Liver (tissue), 9 donors: ENCODE results near the gene PYROXD2. TPM values are rescaled to one million over a fixed set of nuclear protein-coding genes. Genes with fewer than 3 reads are reported as not detected.

Experiments
- DNase-seq: peaks from one replicate; pipeline ENCODE4 v3.0.0-alpha.2; 2017; ENCODE audit warnings: low spot score
- H3K27ac ChIP-seq, 2 donors: one replicate each; pipeline ENCODE4 v1.7.0; 2013; ENCODE audit warnings: inconsistent platforms in 2 of 2, low read length in 2 of 2, control low read depth in 1 of 2, low read depth in 1 of 2, mild to moderate bottlenecking in 1 of 2
- H3K27me3 ChIP-seq, 4 donors: one replicate each; pipeline versions ENCODE4 v1.6.1 to v1.7.0; 2013; ENCODE audit warnings: low read length in 3 of 4, inconsistent platforms in 1 of 4, mild to moderate bottlenecking in 1 of 4, moderate library complexity in 1 of 4; ENCODE audit not compliant: control insufficient read depth in 4 of 4, insufficient read depth in 4 of 4
- H3K36me3 ChIP-seq, 4 donors: one replicate each; pipeline versions ENCODE4 v1.6.1 to v1.7.0; 2013; ENCODE audit warnings: low read length in 3 of 4, mild to moderate bottlenecking in 3 of 4, low read depth in 1 of 4, moderate library complexity in 1 of 4; ENCODE audit not compliant: control insufficient read depth in 4 of 4, insufficient read depth in 3 of 4
- H3K4me1 ChIP-seq, 4 donors: one replicate each; pipeline versions ENCODE4 v1.6.1 to v1.7.0; 2013; ENCODE audit warnings: low read length in 3 of 4, mild to moderate bottlenecking in 3 of 4, moderate library complexity in 1 of 4; ENCODE audit not compliant: control insufficient read depth in 4 of 4, insufficient read depth in 4 of 4
- H3K4me3 ChIP-seq, 3 donors: one replicate each; pipeline versions ENCODE4 v1.6.1 to v1.7.0; 2013; ENCODE audit warnings: low read length in 3 of 3, control low read depth in 1 of 3, low read depth in 1 of 3, mild to moderate bottlenecking in 1 of 3
- H3K9ac ChIP-seq, 2 donors: one replicate each; pipeline ENCODE4 v1.7.0; 2013; ENCODE audit warnings: low read length in 2 of 2, mild to moderate bottlenecking in 2 of 2, moderate library complexity in 2 of 2, control low read depth in 1 of 2, low read depth in 1 of 2
- H3K9me3 ChIP-seq, 4 donors: one replicate each; pipeline versions ENCODE4 v1.6.1 to v1.7.0; 2013; ENCODE audit warnings: low read length in 3 of 4; ENCODE audit not compliant: control insufficient read depth in 4 of 4
- ATF3 ChIP-seq: IDR thresholded peaks from 2 replicates; pipeline ENCODE4 v1.6.1; 2016; ENCODE audit warnings: antibody characterized with exemption
- CTCF ChIP-seq: fragments of 150-350 bp; IDR thresholded peaks from 2 replicates; pipeline ENCODE4 v1.5.1; 2017; ENCODE audit warnings: improper control_type of control experiment, low read depth, low read length; ENCODE audit not compliant: missing input control
- EGR1 ChIP-seq, 2 donors: IDR thresholded peaks; 2 replicates each; pipeline ENCODE4 v1.6.1; 2016 to 2018; ENCODE audit warnings: antibody characterized with exemption in 2 of 2, low read depth in 2 of 2
- FOXA1 ChIP-seq: IDR thresholded peaks from 2 replicates; pipeline ENCODE4 v1.6.1; 2016; ENCODE audit warnings: antibody characterized with exemption
- FOXA2 ChIP-seq: IDR thresholded peaks from 2 replicates; pipeline ENCODE4 v1.6.1; 2016; ENCODE audit warnings: antibody characterized with exemption
- HNF4G ChIP-seq: IDR thresholded peaks from 2 replicates; pipeline ENCODE4 v1.6.1; 2016; ENCODE audit warnings: antibody characterized with exemption
- JUND ChIP-seq, 2 donors: IDR thresholded peaks; 2 replicates each; pipeline ENCODE4 v1.6.1; 2016; ENCODE audit warnings: antibody characterized with exemption in 2 of 2
- RAD21 ChIP-seq, 2 donors: IDR thresholded peaks; 2 replicates each; pipeline ENCODE4 v1.6.1; 2016; ENCODE audit warnings: antibody characterized with exemption in 2 of 2, mild to moderate bottlenecking in 2 of 2
- REST ChIP-seq: IDR thresholded peaks from 2 replicates; pipeline ENCODE4 v1.6.1; 2016; ENCODE audit warnings: antibody characterized with exemption, mild to moderate bottlenecking
- RXRA ChIP-seq, 2 donors: IDR thresholded peaks; 2 replicates each; pipeline ENCODE4 v1.6.1; 2017 to 2018; ENCODE audit warnings: antibody characterized with exemption in 2 of 2, mild to moderate bottlenecking in 1 of 2
- SP1 ChIP-seq: IDR thresholded peaks from 2 replicates; pipeline ENCODE4 v1.6.1; 2018; ENCODE audit warnings: antibody characterized with exemption, mild to moderate bottlenecking
- YY1 ChIP-seq: IDR thresholded peaks from 2 replicates; pipeline ENCODE4 v1.6.1; 2016; ENCODE audit warnings: antibody characterized with exemption, mild to moderate bottlenecking
- ZBTB33 ChIP-seq: IDR thresholded peaks from 2 replicates; pipeline ENCODE4 v1.6.1; 2016; ENCODE audit warnings: antibody characterized with exemption
- WGBS: extraction: QIAGEN DNeasy Blood & Tissue Kit; methylation state at CpG from one replicate; pipeline ENCODE4 v1.1.7; 2013; 5-methylcytosine and 5-hydroxymethylcytosine counted together
- polyA plus RNA-seq, 2 donors: library from polyadenylated mRNA; stranded (reverse) in 1 of 2; unstranded in 1 of 2; fragments of 200-250 nt in 1 of 2; fragments of >200 nt in 1 of 2; fragmentation: Nextera tagmentation in 1 of 2; extraction: Ambion mirVana in 1 of 2; gene quantifications; one replicate each; pipeline versions ENCODE4 v1.2.1 to v1.2.3, GENCODE V29; 2013 to 2015
- total RNA-seq, 2 donors: library from RNA; depleted of rRNA; stranded (reverse); fragments of >200 nt; gene quantifications; one replicate each; pipeline ENCODE4 v1.2.3, GENCODE V29; 2014
- donor health status: healthy.
- donor health status: healthy.
- donor health status: healthy.
- donor health status: healthy.
- donor health status: healthy.

The PYROXD2 gene
- total and polyA plus RNA-seq, 4 donors, result 2.3 to 9.0 (median 4.5) TPM

GRCh38 chr10:98410135-98410743 is 4.7 kb downstream of the PYROXD2 start:
- Histone ChIP-seq H3K9me3 (no peaks in the 10 kb centered on the region), H3K27me3 (no peaks in the 10 kb centered on the region), H3K4me3 (no peak overlapping the region), H3K4me1 (peaks cover under 1 to 12% (median 8%) of the 10 kb centered on the region in 4 donors), H3K9ac (no peak overlapping the region), H3K36me3 (no peaks in the 10 kb centered on the region), H3K27ac (no peak overlapping the region)
- 98% methylated on average over 4 of the region's 4 CpGs for WGBS
- TF ChIP-seq HNF4G (no peak), SP1 (no peak), ATF3 (no peak)
- DNase-seq, result no peak

GRCh38 chr10:98408799-98409198 is 6.2 kb downstream of the PYROXD2 start:
- Histone ChIP-seq H3K36me3 (no peaks in the 10 kb centered on the region), H3K27ac (no peak overlapping the region), H3K9ac (no peak overlapping the region), H3K9me3 (no peaks in the 10 kb centered on the region), H3K4me1 (peaks cover 0 to under 1% (median 0%) of the 10 kb centered on the region in 4 donors), H3K27me3 (no peaks in the 10 kb centered on the region), H3K4me3 (no peak overlapping the region)
- WGBS, result 91% methylated on average over 4 of the region's 4 CpGs
- DNase-seq, result no peak
- TF ChIP-seq JUND (IDR thresholded peaks at IDR 0.05) (no peak), RXRA (IDR thresholded peaks at IDR 0.05) (no peak), EGR1 (IDR thresholded peaks at IDR 0.05; ENCODE audit: low read depth in 2 of 2) (no peak), FOXA2 (no peak)

GRCh38 chr10:98407744-98408241 is 7.2 kb downstream of the PYROXD2 start:
- no peak for DNase-seq
- H3K4me3 ChIP-seq, result no peak overlapping the region
- 95% methylated on average over 18 of the region's 18 CpGs for WGBS
- no peaks in the 10 kb centered on the region for H3K9me3 ChIP-seq
- no peaks in the 10 kb centered on the region for H3K27me3 ChIP-seq
- TF ChIP-seq RAD21 (IDR thresholded peaks at IDR 0.05) (no peak), REST (no peak), RXRA (IDR thresholded peaks at IDR 0.05) (no peak), ZBTB33 (no peak), FOXA1 (no peak), JUND (IDR thresholded peaks at IDR 0.05) (no peak), CTCF (no peak), YY1 (no peak)
- peaks cover 0 to 7% (median 1%) of the 10 kb centered on the region in 4 donors for H3K36me3 ChIP-seq
- H3K27ac ChIP-seq, result no peak overlapping the region
- no peaks in the 10 kb centered on the region for H3K4me1 ChIP-seq
- H3K9ac ChIP-seq, result no peak overlapping the region
